ENCODE results near the gene P2RX1. TPM values are rescaled to one million over a fixed set of nuclear protein-coding genes. Genes with fewer than 3 reads are reported as not detected.

The P2RX1 gene
- total and polyA plus RNA-seq, 2 experiments from 2014 or later: 0.31 to 2.2 TPM

DNA sequence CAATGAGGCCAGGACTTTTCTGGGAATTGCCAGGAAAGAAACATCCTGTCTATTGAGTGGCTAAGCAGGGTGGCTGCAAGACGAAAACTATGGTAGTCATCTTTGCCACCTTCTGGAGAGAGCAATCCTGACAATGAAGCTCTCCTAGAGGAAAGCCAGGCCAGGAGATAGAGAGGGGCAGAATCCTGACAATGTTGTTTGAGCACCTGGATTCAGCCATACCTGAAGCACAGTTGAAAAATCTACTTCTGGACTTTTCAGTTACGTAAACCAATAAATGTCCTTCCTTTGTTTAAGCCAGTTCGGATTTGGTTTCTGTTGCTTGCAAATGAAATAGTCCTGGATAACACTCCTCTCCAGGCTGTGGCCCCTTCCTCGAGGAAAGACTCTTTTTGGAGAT, 9.4 kb downstream of the P2RX1 start:
- Histone ChIP-seq H3K9me2 (ENCODE audit: insufficient read depth) (no peaks in the 10 kb centered on the region), H3K79me2 (replicated peaks; ENCODE audit: insufficient read depth) (no peaks in the 10 kb centered on the region), H3K36me3 (ENCODE audit: insufficient read depth) (no peaks in the 10 kb centered on the region), H3K4me1 (ENCODE audit: insufficient read depth) (peaks cover 13% of the 10 kb centered on the region), H3F3A (replicated peaks; ENCODE audit: low read depth) (no peaks in the 10 kb centered on the region), H3K4me3 (no peak overlapping the region), H3K27me3 (ENCODE audit: insufficient read depth) (no peaks in the 10 kb centered on the region), H2AFZ (0 out of 2 replicates have a peak overlapping the region, but pooled peaks have one; percentile 7), H3K4me2 (no peak overlapping the region), H4K20me1 (replicated peaks; ENCODE audit: insufficient read depth) (no peaks in the 10 kb centered on the region), H3K27ac (ENCODE audit: low read depth) (no peak overlapping the region)
- Mint-ChIP-seq H3K27ac (no peak overlapping the region), H3K9me3 (no peaks in the 10 kb centered on the region), H3K36me3 (ENCODE audit: low read depth) (no peaks in the 10 kb centered on the region), H3K4me1 (peaks cover 17% of the 10 kb centered on the region), H3K27me3 (ENCODE audit: insufficient read depth, low read depth, poor library complexity) (peaks cover 12% of the 10 kb centered on the region), H3K4me3 (no peak overlapping the region)
- ATAC-seq: no peak
- TF ChIP-seq STAT1 (IDR thresholded peaks at IDR 0.05; ENCODE audit: unreplicated experiment): no peak
- TF ChIP-seq EZH2 (IDR thresholded peaks at IDR 0.05; ENCODE audit: low read depth, unreplicated experiment): no peak
- TF ChIP-seq, protein P1, sequence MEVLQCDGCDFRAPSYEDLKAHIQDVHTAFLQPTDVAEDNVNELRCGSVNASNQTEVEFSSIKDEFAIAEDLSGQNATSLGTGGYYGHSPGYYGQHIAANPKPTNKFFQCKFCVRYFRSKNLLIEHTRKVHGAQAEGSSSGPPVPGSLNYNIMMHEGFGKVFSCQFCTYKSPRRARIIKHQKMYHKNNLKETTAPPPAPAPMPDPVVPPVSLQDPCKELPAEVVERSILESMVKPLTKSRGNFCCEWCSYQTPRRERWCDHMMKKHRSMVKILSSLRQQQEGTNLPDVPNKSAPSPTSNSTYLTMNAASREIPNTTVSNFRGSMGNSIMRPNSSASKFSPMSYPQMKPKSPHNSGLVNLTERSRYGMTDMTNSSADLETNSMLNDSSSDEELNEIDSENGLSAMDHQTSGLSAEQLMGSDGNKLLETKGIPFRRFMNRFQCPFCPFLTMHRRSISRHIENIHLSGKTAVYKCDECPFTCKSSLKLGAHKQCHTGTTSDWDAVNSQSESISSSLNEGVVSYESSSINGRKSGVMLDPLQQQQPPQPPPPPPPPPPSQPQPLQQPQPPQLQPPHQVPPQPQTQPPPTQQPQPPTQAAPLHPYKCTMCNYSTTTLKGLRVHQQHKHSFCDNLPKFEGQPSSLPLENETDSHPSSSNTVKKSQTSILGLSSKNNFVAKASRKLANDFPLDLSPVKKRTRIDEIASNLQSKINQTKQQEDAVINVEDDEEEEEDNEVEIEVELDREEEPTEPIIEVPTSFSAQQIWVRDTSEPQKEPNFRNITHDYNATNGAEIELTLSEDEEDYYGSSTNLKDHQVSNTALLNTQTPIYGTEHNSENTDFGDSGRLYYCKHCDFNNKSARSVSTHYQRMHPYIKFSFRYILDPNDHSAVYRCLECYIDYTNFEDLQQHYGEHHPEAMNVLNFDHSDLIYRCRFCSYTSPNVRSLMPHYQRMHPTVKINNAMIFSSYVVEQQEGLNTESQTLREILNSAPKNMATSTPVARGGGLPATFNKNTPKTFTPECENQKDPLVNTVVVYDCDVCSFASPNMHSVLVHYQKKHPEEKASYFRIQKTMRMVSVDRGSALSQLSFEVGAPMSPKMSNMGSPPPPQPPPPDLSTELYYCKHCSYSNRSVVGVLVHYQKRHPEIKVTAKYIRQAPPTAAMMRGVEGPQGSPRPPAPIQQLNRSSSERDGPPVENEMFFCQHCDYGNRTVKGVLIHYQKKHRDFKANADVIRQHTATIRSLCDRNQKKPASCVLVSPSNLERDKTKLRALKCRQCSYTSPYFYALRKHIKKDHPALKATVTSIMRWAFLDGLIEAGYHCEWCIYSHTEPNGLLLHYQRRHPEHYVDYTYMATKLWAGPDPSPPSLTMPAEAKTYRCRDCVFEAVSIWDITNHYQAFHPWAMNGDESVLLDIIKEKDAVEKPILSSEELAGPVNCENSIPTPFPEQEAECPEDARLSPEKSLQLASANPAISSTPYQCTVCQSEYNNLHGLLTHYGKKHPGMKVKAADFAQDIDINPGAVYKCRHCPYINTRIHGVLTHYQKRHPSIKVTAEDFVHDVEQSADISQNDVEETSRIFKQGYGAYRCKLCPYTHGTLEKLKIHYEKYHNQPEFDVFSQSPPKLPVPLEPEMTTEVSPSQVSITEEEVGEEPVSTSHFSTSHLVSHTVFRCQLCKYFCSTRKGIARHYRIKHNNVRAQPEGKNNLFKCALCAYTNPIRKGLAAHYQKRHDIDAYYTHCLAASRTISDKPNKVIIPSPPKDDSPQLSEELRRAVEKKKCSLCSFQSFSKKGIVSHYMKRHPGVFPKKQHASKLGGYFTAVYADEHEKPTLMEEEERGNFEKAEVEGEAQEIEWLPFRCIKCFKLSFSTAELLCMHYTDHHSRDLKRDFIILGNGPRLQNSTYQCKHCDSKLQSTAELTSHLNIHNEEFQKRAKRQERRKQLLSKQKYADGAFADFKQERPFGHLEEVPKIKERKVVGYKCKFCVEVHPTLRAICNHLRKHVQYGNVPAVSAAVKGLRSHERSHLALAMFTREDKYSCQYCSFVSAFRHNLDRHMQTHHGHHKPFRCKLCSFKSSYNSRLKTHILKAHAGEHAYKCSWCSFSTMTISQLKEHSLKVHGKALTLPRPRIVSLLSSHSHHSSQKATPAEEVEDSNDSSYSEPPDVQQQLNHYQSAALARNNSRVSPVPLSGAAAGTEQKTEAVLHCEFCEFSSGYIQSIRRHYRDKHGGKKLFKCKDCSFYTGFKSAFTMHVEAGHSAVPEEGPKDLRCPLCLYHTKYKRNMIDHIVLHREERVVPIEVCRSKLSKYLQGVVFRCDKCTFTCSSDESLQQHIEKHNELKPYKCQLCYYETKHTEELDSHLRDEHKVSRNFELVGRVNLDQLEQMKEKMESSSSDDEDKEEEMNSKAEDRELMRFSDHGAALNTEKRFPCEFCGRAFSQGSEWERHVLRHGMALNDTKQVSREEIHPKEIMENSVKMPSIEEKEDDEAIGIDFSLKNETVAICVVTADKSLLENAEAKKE (CRISPR knock-in tag; IDR thresholded peaks at IDR 0.05): no peak
- TF ChIP-seq NANOG (IDR thresholded peaks at IDR 0.05; ENCODE audit: borderline replicate concordance): no peak
- TF ChIP-seq JUNB (IDR thresholded peaks at IDR 0.05; ENCODE audit: unreplicated experiment): no peak
- no peak for TF ChIP-seq CREB1 (CRISPR knock-in tag; IDR thresholded peaks at IDR 0.05; ENCODE audit: low read depth)
- TF ChIP-seq POLR2AphosphoS5 (IDR thresholded peaks at IDR 0.05; ENCODE audit: low read depth): no peak
- no peak for TF ChIP-seq ZNF114 (CRISPR knock-in tag; IDR thresholded peaks at IDR 0.05)
- no peak for TF ChIP-seq ZNF331 (CRISPR knock-in tag; IDR thresholded peaks at IDR 0.05; ENCODE audit: low read depth)
- TF ChIP-seq, protein P2, sequence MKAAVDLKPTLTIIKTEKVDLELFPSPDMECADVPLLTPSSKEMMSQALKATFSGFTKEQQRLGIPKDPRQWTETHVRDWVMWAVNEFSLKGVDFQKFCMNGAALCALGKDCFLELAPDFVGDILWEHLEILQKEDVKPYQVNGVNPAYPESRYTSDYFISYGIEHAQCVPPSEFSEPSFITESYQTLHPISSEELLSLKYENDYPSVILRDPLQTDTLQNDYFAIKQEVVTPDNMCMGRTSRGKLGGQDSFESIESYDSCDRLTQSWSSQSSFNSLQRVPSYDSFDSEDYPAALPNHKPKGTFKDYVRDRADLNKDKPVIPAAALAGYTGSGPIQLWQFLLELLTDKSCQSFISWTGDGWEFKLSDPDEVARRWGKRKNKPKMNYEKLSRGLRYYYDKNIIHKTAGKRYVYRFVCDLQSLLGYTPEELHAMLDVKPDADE (IDR thresholded peaks at IDR 0.05): no peak
- TF ChIP-seq, protein P3, sequence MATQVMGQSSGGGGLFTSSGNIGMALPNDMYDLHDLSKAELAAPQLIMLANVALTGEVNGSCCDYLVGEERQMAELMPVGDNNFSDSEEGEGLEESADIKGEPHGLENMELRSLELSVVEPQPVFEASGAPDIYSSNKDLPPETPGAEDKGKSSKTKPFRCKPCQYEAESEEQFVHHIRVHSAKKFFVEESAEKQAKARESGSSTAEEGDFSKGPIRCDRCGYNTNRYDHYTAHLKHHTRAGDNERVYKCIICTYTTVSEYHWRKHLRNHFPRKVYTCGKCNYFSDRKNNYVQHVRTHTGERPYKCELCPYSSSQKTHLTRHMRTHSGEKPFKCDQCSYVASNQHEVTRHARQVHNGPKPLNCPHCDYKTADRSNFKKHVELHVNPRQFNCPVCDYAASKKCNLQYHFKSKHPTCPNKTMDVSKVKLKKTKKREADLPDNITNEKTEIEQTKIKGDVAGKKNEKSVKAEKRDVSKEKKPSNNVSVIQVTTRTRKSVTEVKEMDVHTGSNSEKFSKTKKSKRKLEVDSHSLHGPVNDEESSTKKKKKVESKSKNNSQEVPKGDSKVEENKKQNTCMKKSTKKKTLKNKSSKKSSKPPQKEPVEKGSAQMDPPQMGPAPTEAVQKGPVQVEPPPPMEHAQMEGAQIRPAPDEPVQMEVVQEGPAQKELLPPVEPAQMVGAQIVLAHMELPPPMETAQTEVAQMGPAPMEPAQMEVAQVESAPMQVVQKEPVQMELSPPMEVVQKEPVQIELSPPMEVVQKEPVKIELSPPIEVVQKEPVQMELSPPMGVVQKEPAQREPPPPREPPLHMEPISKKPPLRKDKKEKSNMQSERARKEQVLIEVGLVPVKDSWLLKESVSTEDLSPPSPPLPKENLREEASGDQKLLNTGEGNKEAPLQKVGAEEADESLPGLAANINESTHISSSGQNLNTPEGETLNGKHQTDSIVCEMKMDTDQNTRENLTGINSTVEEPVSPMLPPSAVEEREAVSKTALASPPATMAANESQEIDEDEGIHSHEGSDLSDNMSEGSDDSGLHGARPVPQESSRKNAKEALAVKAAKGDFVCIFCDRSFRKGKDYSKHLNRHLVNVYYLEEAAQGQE (IDR thresholded peaks at IDR 0.05; ENCODE audit: unreplicated experiment): no peak
- TF ChIP-seq EZH2phosphoT487 (IDR thresholded peaks at IDR 0.05; ENCODE audit: unreplicated experiment): no peak
- TF ChIP-seq, protein P4, sequence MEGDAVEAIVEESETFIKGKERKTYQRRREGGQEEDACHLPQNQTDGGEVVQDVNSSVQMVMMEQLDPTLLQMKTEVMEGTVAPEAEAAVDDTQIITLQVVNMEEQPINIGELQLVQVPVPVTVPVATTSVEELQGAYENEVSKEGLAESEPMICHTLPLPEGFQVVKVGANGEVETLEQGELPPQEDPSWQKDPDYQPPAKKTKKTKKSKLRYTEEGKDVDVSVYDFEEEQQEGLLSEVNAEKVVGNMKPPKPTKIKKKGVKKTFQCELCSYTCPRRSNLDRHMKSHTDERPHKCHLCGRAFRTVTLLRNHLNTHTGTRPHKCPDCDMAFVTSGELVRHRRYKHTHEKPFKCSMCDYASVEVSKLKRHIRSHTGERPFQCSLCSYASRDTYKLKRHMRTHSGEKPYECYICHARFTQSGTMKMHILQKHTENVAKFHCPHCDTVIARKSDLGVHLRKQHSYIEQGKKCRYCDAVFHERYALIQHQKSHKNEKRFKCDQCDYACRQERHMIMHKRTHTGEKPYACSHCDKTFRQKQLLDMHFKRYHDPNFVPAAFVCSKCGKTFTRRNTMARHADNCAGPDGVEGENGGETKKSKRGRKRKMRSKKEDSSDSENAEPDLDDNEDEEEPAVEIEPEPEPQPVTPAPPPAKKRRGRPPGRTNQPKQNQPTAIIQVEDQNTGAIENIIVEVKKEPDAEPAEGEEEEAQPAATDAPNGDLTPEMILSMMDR (conservative IDR thresholded peaks at IDR 0.05; ENCODE audit: low read depth in 2 of 2): no peak
- DNase-seq (ENCODE audit: low spot score): no peak
